PC-9 (cell line): ENCODE data around the gene PRC1.

Source experiments
- CTCF ChIP-seq: fragments of 200-600 bp; sonication (generic); conservative IDR thresholded peaks from 2 replicates; pipeline ENCODE4 v1.6.1; 2017; ENCODE audit warnings: mixed run types, antibody characterized with exemption, mild to moderate bottlenecking, moderate library complexity
- EZH2 ChIP-seq: fragments of 200-600 bp; sonication (generic); IDR thresholded peaks from 2 replicates; pipeline ENCODE4 v1.8.0; 2017; ENCODE audit warnings: antibody characterized with exemption, low read depth

DNA sequence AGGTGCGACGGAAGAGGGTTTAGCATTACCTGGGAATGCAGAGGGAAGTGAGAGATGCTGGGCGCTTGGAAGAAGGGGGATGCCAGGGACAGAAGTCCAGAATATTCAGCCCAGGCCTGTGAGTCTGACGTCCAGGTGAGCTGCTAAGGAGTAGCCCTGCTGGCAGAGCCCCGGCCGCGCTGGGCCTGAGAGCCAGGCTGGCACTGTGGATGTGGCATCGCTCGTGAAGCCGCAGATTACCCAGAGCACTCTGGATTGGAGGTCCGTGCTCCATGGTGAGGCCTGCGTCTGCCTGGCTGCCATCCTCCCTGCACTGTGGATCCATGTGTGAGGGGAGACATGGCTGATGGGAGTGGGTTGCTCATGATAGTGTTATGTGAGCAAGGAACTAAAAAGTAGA lies 76.8 kb downstream of the PRC1 start:
- no peak for TF ChIP-seq CTCF
- TF ChIP-seq EZH2, result no peak
